Endothelial cell of umbilical vein (primary cell): Measurements from ENCODE around the gene HAPLN2.

Source experiments
- EZH2 ChIP-seq: IDR thresholded peaks from 2 replicates; pipeline ENCODE4 v1.6.1; 2012; ENCODE audit warnings: borderline replicate concordance, low read depth, mild to moderate bottlenecking, moderate library complexity, low read length, inconsistent platforms; ENCODE audit not compliant: severe bottlenecking
- POLR2A ChIP-seq: IDR thresholded peaks from 2 replicates; pipeline ENCODE4 v1.6.1; 2012; ENCODE audit warnings: low read depth, mild to moderate bottlenecking, control low read depth, low read length
- POLR2AphosphoS5 ChIP-seq: IDR thresholded peaks from 2 replicates; pipeline ENCODE4 v1.6.1; 2012; ENCODE audit warnings: low read depth, mild to moderate bottlenecking, control low read depth, low read length, moderate library complexity; ENCODE audit not compliant: insufficient read depth
- TF ChIP-seq, protein P1 (sequence below), 2 donors: IDR thresholded peaks; 1 replicate in 1 of 2; 2 replicates in 1 of 2; pipeline ENCODE4 v1.5.1; 2011; ENCODE audit warnings: low read length in 2 of 2, mild to moderate bottlenecking in 2 of 2, moderate library complexity in 2 of 2, control low read depth in 1 of 2, inconsistent platforms in 1 of 2, low read depth in 1 of 2; ENCODE audit not compliant: insufficient read depth in 1 of 2; ENCODE audit errors: extremely low read depth in 1 of 2

DNA sequence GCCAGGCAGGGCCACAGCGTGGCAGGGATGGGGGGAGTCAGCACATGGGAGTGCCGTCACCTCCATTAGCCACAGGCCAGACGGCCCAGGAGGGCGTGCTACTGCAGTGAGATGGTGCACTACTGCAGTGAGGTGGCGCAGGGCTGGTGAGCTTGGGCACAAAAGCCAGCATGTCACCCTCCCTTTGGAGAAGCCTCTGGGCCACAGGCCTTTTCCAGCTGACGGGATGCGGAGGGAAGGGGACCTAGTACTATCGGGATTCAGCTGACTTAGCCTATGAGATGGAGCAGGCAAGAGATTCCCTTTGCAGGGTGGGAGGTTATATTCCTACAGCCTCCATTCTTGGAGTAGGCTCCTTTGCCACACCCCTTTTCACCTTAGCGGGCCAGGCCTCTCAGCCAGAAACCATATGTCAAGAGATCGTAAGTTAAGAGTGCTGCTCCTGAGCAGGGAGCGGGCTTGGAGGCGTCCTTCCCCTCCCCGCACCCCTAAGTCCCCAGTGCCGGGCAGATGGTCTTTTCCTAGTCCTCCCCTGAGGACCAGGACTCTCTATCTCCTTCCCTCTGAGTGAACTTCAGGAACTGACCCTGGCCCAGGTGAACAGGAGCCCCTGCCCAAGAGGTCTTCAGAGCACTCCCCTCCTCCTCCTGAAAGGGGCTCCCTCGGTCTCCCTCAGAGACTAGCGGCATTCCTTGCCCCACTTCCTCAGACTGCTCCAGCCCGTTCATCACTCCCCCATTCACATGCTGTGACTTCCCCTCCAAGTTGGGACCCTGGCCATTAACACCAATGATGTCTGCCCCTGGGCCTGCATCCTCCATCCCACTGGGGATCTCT lies 49.8 kb downstream of the HAPLN2 start:
- no peak for TF ChIP-seq EZH2
- TF ChIP-seq, protein P1, sequence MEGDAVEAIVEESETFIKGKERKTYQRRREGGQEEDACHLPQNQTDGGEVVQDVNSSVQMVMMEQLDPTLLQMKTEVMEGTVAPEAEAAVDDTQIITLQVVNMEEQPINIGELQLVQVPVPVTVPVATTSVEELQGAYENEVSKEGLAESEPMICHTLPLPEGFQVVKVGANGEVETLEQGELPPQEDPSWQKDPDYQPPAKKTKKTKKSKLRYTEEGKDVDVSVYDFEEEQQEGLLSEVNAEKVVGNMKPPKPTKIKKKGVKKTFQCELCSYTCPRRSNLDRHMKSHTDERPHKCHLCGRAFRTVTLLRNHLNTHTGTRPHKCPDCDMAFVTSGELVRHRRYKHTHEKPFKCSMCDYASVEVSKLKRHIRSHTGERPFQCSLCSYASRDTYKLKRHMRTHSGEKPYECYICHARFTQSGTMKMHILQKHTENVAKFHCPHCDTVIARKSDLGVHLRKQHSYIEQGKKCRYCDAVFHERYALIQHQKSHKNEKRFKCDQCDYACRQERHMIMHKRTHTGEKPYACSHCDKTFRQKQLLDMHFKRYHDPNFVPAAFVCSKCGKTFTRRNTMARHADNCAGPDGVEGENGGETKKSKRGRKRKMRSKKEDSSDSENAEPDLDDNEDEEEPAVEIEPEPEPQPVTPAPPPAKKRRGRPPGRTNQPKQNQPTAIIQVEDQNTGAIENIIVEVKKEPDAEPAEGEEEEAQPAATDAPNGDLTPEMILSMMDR (IDR thresholded peaks at IDR 0.05; ENCODE audit: extremely low read depth in 1 of 2, insufficient read depth in 1 of 2, low read depth in 1 of 2, low read length in 2 of 2), result no peak
- peak; percentile 57 for TF ChIP-seq POLR2A
- no peak for TF ChIP-seq POLR2AphosphoS5
